OCI-LY1 (cell line): Measurements from ENCODE around the gene HPCAL1.

Experiments
- H2AFZ ChIP-seq: fragments of 200-600 bp; sonication (generic), shearing (Covaris generic); 2 replicates; pipeline ENCODE4 v1.6.0; 2014; ENCODE audit warnings: antibody characterized with exemption, mild to moderate bottlenecking, low read length
- H3F3A ChIP-seq: fragments of 200-600 bp; sonication (generic), shearing (Covaris generic); 2 replicates; pipeline ENCODE4 v1.6.0; 2014; ENCODE audit warnings: mild to moderate bottlenecking, antibody characterized with exemption, low read length, moderate library complexity; ENCODE audit not compliant: insufficient read depth
- H3K27ac ChIP-seq: fragments of 200-600 bp; sonication (generic); 2 replicates; pipeline ENCODE4 v1.5.1; 2014; ENCODE audit warnings: low read length, mixed run types, mild to moderate bottlenecking, low read depth; ENCODE audit not compliant: poor library complexity, severe bottlenecking
- H3K27me3 ChIP-seq: fragments of 200-600 bp; sonication (generic); 2 replicates; pipeline ENCODE4 v1.6.0; 2014; ENCODE audit warnings: antibody characterized with exemption, mild to moderate bottlenecking, low read length, moderate library complexity; ENCODE audit not compliant: insufficient read depth
- H3K36me3 ChIP-seq: fragments of 200-600 bp; sonication (generic); 2 replicates; pipeline ENCODE4 v1.6.1; 2014; ENCODE audit warnings: mild to moderate bottlenecking, antibody characterized with exemption, low read length, moderate library complexity, mixed read lengths; ENCODE audit not compliant: insufficient read depth
- H3K4me1 ChIP-seq: fragments of 200-600 bp; sonication (generic); 2 replicates; pipeline ENCODE4 v1.5.1; 2014; ENCODE audit warnings: mild to moderate bottlenecking, low read length, moderate library complexity; ENCODE audit not compliant: insufficient read depth, severe bottlenecking
- H3K4me2 ChIP-seq: fragments of 200-600 bp; sonication (generic), shearing (Covaris generic); 2 replicates; pipeline ENCODE4 v1.6.1; 2014; ENCODE audit warnings: low read length
- H3K4me3 ChIP-seq: fragments of 200-600 bp; sonication (generic); 2 replicates; pipeline ENCODE4 v1.5.1; 2014; ENCODE audit warnings: low read length, low read depth, mild to moderate bottlenecking, mixed read lengths; ENCODE audit not compliant: poor library complexity, severe bottlenecking
- H3K79me2 ChIP-seq: fragments of 200-600 bp; shearing (Covaris generic); 2 replicates; pipeline ENCODE4 v1.6.1; 2016; ENCODE audit warnings: mixed run types, low read length, mixed read lengths; ENCODE audit not compliant: insufficient read depth
- H3K9ac ChIP-seq: fragments of 200-600 bp; sonication (generic), shearing (Covaris generic); 2 replicates; pipeline ENCODE4 v1.6.1; 2014; ENCODE audit warnings: mild to moderate bottlenecking, low read length, mixed read lengths
- H3K9me2 ChIP-seq: fragments of 200-600 bp; sonication (generic), shearing (Covaris generic); 2 replicates; pipeline ENCODE4 v1.6.1; 2014; ENCODE audit warnings: low read depth, mild to moderate bottlenecking, low read length, mixed read lengths
- H3K9me3 ChIP-seq: fragments of 200-600 bp; shearing (Covaris generic); 2 replicates; pipeline ENCODE4 v1.6.1; 2014; ENCODE audit warnings: low read length, mixed read lengths
- H4K20me1 ChIP-seq: fragments of 200-600 bp; sonication (generic), shearing (Covaris generic); 2 replicates; pipeline ENCODE4 v1.6.0; 2016; ENCODE audit warnings: mild to moderate bottlenecking, low read length; ENCODE audit not compliant: insufficient read depth
- EZH2 ChIP-seq: fragments of 200-600 bp; sonication (generic), shearing (Covaris generic); IDR thresholded peaks from 2 replicates; pipeline ENCODE4 v1.8.0; 2017; ENCODE audit warnings: borderline replicate concordance, mixed run types, mild to moderate bottlenecking, antibody characterized with exemption, low read length, moderate library complexity, mixed read lengths
- TF ChIP-seq, protein P1 (sequence below): fragments of 200-600 bp; sonication (generic), shearing (Covaris generic); IDR thresholded peaks from 2 replicates; pipeline ENCODE4 v1.5.1; 2017; ENCODE audit warnings: mild to moderate bottlenecking, antibody characterized with exemption, low read length, moderate library complexity, mixed read lengths

Gene HPCAL1

DNA sequence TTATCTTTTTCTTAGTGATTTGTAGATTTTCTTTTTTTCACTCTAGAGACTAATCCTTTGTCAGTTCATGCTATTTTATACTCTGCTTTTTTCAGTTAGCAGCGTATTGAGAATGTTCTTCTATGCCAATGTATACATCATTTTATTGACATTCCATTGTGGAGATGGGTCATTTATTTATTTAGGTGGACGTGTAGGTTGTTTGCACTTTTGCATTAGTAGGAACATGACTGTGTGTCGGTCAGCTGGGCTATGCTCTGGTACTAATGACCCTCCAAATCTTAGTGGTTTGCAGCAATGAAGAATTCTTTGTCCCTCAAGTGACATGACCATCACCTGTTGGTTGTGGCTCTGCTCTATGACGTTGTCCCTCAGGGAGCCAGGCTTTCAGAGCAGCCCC, 33.6 kb downstream of the HPCAL1 start:
- Histone ChIP-seq H3K9ac (no peak overlapping the region), H3F3A (no peaks in the 10 kb centered on the region), H3K9me2 (no peaks in the 10 kb centered on the region), H3K4me3 (no peak overlapping the region), H4K20me1 (no peaks in the 10 kb centered on the region), H3K36me3 (no peaks in the 10 kb centered on the region), H3K4me2 (no peak overlapping the region), H3K27ac (no peak overlapping the region), H3K4me1 (peaks cover under 1% of the 10 kb centered on the region), H2AFZ (no peak overlapping the region), H3K79me2 (no peaks in the 10 kb centered on the region), H3K9me3 (no peaks in the 10 kb centered on the region), H3K27me3 (peaks cover 13% of the 10 kb centered on the region)
- TF ChIP-seq, protein P1, sequence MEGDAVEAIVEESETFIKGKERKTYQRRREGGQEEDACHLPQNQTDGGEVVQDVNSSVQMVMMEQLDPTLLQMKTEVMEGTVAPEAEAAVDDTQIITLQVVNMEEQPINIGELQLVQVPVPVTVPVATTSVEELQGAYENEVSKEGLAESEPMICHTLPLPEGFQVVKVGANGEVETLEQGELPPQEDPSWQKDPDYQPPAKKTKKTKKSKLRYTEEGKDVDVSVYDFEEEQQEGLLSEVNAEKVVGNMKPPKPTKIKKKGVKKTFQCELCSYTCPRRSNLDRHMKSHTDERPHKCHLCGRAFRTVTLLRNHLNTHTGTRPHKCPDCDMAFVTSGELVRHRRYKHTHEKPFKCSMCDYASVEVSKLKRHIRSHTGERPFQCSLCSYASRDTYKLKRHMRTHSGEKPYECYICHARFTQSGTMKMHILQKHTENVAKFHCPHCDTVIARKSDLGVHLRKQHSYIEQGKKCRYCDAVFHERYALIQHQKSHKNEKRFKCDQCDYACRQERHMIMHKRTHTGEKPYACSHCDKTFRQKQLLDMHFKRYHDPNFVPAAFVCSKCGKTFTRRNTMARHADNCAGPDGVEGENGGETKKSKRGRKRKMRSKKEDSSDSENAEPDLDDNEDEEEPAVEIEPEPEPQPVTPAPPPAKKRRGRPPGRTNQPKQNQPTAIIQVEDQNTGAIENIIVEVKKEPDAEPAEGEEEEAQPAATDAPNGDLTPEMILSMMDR = no peak
- no peak for TF ChIP-seq EZH2

DNA sequence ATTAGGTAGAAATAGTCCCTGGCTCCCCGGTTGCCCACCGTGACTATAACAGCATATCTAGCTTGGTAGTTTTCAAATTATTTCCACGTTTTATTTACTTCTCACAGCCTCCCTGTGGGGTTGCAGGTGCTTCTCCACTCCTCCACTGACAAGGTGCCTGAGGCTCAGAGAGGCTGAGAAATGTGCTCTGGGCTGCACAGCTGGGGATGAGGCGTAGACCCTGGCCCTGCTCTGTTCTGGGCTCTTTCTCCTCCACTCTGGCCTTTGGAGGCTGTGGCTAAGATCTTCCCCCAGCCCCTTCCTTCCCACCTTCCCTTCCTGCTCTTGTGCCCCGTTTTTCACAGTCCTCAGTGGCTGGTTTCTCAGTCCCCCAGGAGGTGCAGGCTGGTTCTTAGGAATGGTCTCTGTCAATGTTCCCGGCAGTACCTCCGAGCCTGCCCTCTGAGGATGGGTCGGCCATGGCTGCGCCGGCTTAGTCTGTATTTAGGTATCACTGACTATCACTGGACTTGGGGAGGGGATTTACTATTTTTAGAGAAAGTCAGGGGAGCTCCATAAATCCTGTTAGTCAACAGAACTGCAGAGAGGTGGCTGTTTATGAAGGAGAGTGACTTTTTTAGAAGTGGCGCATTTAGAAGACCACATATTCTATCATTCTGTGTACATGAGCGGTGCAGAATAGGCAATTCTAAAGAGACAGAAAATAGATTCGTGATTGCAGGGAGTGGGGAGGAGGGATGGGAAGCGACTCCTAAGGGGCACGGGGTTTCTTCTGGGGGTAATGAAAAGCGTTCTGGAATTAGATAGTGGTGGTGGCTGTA, 35.0 kb downstream of the HPCAL1 start:
- H3K27ac ChIP-seq = no peak overlapping the region
- no peaks in the 10 kb centered on the region for H3K9me2 ChIP-seq
- no peaks in the 10 kb centered on the region for H3F3A ChIP-seq
- no peak overlapping the region for H3K4me3 ChIP-seq
- H3K79me2 ChIP-seq = no peaks in the 10 kb centered on the region
- TF ChIP-seq, protein P1 = no peak
- TF ChIP-seq EZH2 = no peak
- no peaks in the 10 kb centered on the region for H3K36me3 ChIP-seq
- H3K9ac ChIP-seq = no peak overlapping the region
- no peaks in the 10 kb centered on the region for H4K20me1 ChIP-seq
- H2AFZ ChIP-seq = no peak overlapping the region
- no peaks in the 10 kb centered on the region for H3K9me3 ChIP-seq
- H3K4me1 ChIP-seq = no peaks in the 10 kb centered on the region
- peaks cover 4% of the 10 kb centered on the region; the same call in 1 of the 2 replicates for H3K27me3 ChIP-seq
- H3K4me2 ChIP-seq = no peak overlapping the region

DNA sequence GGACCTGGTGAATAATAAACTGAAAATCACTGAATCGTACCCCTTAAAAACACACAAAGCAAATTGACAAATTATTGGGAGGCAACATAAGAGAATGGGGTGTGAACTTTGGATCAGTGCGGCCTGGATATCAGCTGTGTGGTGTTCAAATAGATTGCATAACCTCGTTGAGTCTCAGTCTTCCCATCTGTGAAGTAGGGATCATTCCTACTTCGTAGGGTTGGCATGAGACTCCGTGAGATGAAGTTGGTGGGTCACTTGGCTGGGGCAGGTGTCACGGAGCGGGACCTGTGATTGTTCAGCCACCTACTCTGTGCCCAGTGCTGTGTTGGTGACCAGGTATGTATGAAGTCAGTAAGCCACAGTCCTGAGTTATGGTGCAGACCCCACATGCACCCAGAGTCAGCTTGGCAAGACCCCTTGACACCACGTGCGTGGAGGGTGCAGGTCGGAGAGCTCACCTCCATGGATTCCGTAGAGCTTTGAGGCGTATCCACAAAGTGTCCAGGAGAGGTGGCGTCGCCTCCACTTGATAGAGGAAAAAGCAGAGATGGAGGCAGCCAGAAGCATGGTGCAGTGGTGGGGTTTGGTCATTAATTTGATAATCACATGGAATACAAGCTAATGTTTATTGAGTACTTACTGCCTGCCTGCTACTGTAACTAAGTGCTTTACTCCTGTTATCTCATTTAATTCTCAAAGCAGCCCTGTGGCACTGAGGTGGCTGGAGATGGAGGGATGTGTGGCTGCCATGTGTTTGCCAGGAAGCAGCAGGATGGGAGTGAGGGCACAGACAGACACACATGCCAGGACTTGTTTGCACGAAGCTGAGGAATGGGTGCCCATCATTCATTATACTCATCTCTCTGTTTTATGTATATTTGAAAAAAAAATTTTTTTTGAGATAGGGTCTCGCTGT, 35.8 kb downstream of the HPCAL1 start:
- Histone ChIP-seq H3K79me2 (no peaks in the 10 kb centered on the region), H2AFZ (no peak overlapping the region), H3K4me3 (no peak overlapping the region), H3K9me3 (no peaks in the 10 kb centered on the region), H3K9ac (no peak overlapping the region), H3K27me3 (peaks cover 4% of the 10 kb centered on the region; the same call in 1 of the 2 replicates), H4K20me1 (no peaks in the 10 kb centered on the region), H3K4me2 (no peak overlapping the region), H3K27ac (no peak overlapping the region), H3F3A (no peaks in the 10 kb centered on the region), H3K36me3 (no peaks in the 10 kb centered on the region), H3K4me1 (no peaks in the 10 kb centered on the region), H3K9me2 (no peaks in the 10 kb centered on the region)
- TF ChIP-seq, protein P1 = no peak
- no peak for TF ChIP-seq EZH2
